Measurements from ENCODE around the gene DNAJC25.

Gene DNAJC25

GRCh38 chr9:111621895-111622480, 9.1 kb upstream of the DNAJC25 start:
- Histone ChIP-seq H3K4me3 (ENCODE audit: low read depth, low read length) (no peak overlapping the region), H3K36me3 (replicated peaks) (no peaks in the 10 kb centered on the region), H3K27me3 (replicated peaks) (no peaks in the 10 kb centered on the region), H3K27ac (no peak overlapping the region)
- peak; percentile 99 for TF ChIP-seq CTCF (IDR thresholded peaks at IDR 0.05; ENCODE audit: low read depth, low read length, missing control alignments)
- peak; percentile 58 for DNase-seq
- in situ Hi-C loops (cut with HindIII; ENCODE audit: low pct_ligation_motif_present, low sequenced_read_pairs) = no loop called here

- Histone ChIP-seq H3K36me3 (replicated peaks) (no peaks in the 10 kb centered on the region), H3K27me3 (replicated peaks) (no peaks in the 10 kb centered on the region), H3K4me3 (ENCODE audit: low read depth, low read length) (no peak overlapping the region), H3K27ac (no peak overlapping the region)
- in situ Hi-C loops (cut with HindIII; ENCODE audit: low pct_ligation_motif_present, low sequenced_read_pairs) = no loop called here
- no peak for TF ChIP-seq CTCF (IDR thresholded peaks at IDR 0.05; ENCODE audit: low read depth, low read length, missing control alignments)
- peak; percentile 40 for DNase-seq
These were observed 8.5 kb upstream of the DNAJC25 start for GRCh38 chr9:111622626-111623025.

GRCh38 chr9:111627260-111627963, 3.7 kb upstream of the DNAJC25 start:
- Histone ChIP-seq H3K36me3 (replicated peaks) (no peaks in the 10 kb centered on the region), H3K4me3 (ENCODE audit: low read depth, low read length) (no peak overlapping the region), H3K27me3 (replicated peaks) (no peaks in the 10 kb centered on the region), H3K27ac (no peak overlapping the region)
- in situ Hi-C loops (cut with HindIII; ENCODE audit: low pct_ligation_motif_present, low sequenced_read_pairs) = no loop called here
- no peak for DNase-seq
- no peak for TF ChIP-seq CTCF (IDR thresholded peaks at IDR 0.05; ENCODE audit: low read depth, low read length, missing control alignments)

GRCh38 chr9:111628411-111628810, 2.7 kb upstream of the DNAJC25 start:
- Histone ChIP-seq H3K27me3 (replicated peaks) (no peaks in the 10 kb centered on the region), H3K4me3 (ENCODE audit: low read depth, low read length) (no peak overlapping the region), H3K36me3 (replicated peaks) (no peaks in the 10 kb centered on the region), H3K27ac (no peak overlapping the region)
- no peak for DNase-seq
- no peak for TF ChIP-seq CTCF (IDR thresholded peaks at IDR 0.05; ENCODE audit: low read depth, low read length, missing control alignments)
- in situ Hi-C loops (cut with HindIII; ENCODE audit: low pct_ligation_motif_present, low sequenced_read_pairs) = no loop called here

- Histone ChIP-seq H3K27ac (no peak overlapping the region), H3K36me3 (replicated peaks) (no peaks in the 10 kb centered on the region), H3K4me3 (ENCODE audit: low read depth, low read length) (peak overlapping the region; percentile 94), H3K27me3 (replicated peaks) (no peaks in the 10 kb centered on the region)
- in situ Hi-C loops (cut with HindIII; ENCODE audit: low pct_ligation_motif_present, low sequenced_read_pairs) = no loop called here
- TF ChIP-seq CTCF (IDR thresholded peaks at IDR 0.05; ENCODE audit: low read depth, low read length, missing control alignments) = no peak
- peak; percentile 9 for DNase-seq
These were observed 761 bp upstream of the DNAJC25 start for GRCh38 chr9:111630182-111630963.
